K562 (cell line): ENCODE data around the gene SAFB. TPM values are rescaled to one million over a fixed set of nuclear protein-coding genes. Genes with fewer than 3 reads are reported as not detected.

Source experiments
- CREB5 ChIP-seq: fragments of 250-450 bp; sonication (Bioruptor Pico); IDR thresholded peaks from 2 replicates; pipeline ENCODE4 v1.5.0; 2020; ENCODE audit warnings: mild to moderate bottlenecking
- FOXA1 ChIP-seq: fragments of 450-650 bp; IDR thresholded peaks from 2 replicates; pipeline ENCODE4 v1.6.1; 2016; ENCODE audit warnings: mild to moderate bottlenecking, borderline replicate concordance
- FOXM1 ChIP-seq, 2 experiments: fragments of 450-650 bp in 1 of 2; sonication (generic) in 1 of 2; formaldehyde crosslinking in 1 of 2; IDR thresholded peaks; 2 replicates each; pipeline versions ENCODE4 v1.6.1 to v1.9.0; 2017 to 2022; ENCODE audit warnings: low read depth in 2 of 2, mild to moderate bottlenecking in 2 of 2, missing genetic modification reagents in 1 of 2, moderate library complexity in 1 of 2
- HMBOX1 ChIP-seq: sonication (generic); IDR thresholded peaks from 2 replicates; pipeline ENCODE4 v1.6.1; 2016
- HNRNPK ChIP-seq: fragments of 200-400 bp; formaldehyde crosslinking; IDR thresholded peaks from one replicate; pipeline ENCODE4 v1.6.1; 2018; ENCODE audit warnings: mild to moderate bottlenecking, low read depth, low read length; ENCODE audit not compliant: poor library complexity, severe bottlenecking
- KLF16 ChIP-seq: IDR thresholded peaks from 2 replicates; pipeline ENCODE4 v1.6.1; 2016; ENCODE audit warnings: antibody characterized with exemption
- NR2C2 ChIP-seq, 2 experiments: fragments of 200-800 bp in 1 of 2; sonication (Bioruptor generic) in 1 of 2; sonication (generic) in 1 of 2; formaldehyde crosslinking in 1 of 2; IDR thresholded peaks; 2 replicates each; pipeline versions ENCODE4 v1.6.1 to v1.8.0; 2016 to 2022; ENCODE audit warnings: mild to moderate bottlenecking in 1 of 2, missing compliant biosample characterization in 1 of 2, missing genetic modification characterization in 1 of 2, missing genetic modification reagents in 1 of 2
- PHF21A ChIP-seq: fragments of 450-650 bp; IDR thresholded peaks from 2 replicates; pipeline ENCODE4 v1.6.1; 2017; ENCODE audit warnings: low read depth, borderline replicate concordance
- PHTF2 ChIP-seq: fragments of 250-450 bp; sonication (Bioruptor Pico); IDR thresholded peaks from 2 replicates; pipeline ENCODE4 v1.5.0; 2021; ENCODE audit warnings: mild to moderate bottlenecking
- RBM17 ChIP-seq: fragments of 200-400 bp; formaldehyde crosslinking; IDR thresholded peaks from 2 replicates; pipeline ENCODE4 v1.6.1; 2017; ENCODE audit warnings: low read depth, mild to moderate bottlenecking, low read length, borderline replicate concordance
- SAFB2 ChIP-seq: fragments of 200-400 bp; formaldehyde crosslinking; IDR thresholded peaks from 2 replicates; pipeline ENCODE4 v1.6.1; 2018; ENCODE audit warnings: borderline replicate concordance, low read length, low read depth, moderate library complexity; ENCODE audit not compliant: severe bottlenecking
- STAT5A ChIP-seq: IDR thresholded peaks from 2 replicates; pipeline ENCODE4 v1.6.1; 2012; ENCODE audit warnings: low read length, inconsistent platforms, borderline replicate concordance
- TAL1 ChIP-seq: fragments of 450-650 bp; IDR thresholded peaks from 2 replicates; pipeline ENCODE4 v1.6.1; 2016; ENCODE audit warnings: mild to moderate bottlenecking
- TOE1 ChIP-seq, 2 experiments: fragments of 450-650 bp in 1 of 2; sonication (generic) in 1 of 2; formaldehyde crosslinking in 1 of 2; IDR thresholded peaks; 2 replicates each; pipeline versions ENCODE4 v1.7.1 to v1.8.0; 2016 to 2022; ENCODE audit warnings: borderline replicate concordance in 2 of 2, mild to moderate bottlenecking in 2 of 2, antibody characterized with exemption in 1 of 2, inconsistent platforms in 1 of 2, low read depth in 1 of 2, missing genetic modification reagents in 1 of 2, moderate library complexity in 1 of 2
- ZBTB33 ChIP-seq: sonication (generic); formaldehyde crosslinking; IDR thresholded peaks from 2 replicates; pipeline ENCODE4 v1.8.1; 2023; ENCODE audit warnings: mild to moderate bottlenecking, missing genetic modification reagents
- ZEB2 ChIP-seq: fragments of 450-650 bp; IDR thresholded peaks from 2 replicates; pipeline ENCODE4 v1.6.1; 2016
- ZFX ChIP-seq: sonication (generic); formaldehyde crosslinking; IDR thresholded peaks from 2 replicates; pipeline ENCODE4 v1.8.0; 2022; ENCODE audit warnings: mild to moderate bottlenecking, missing genetic modification reagents, moderate library complexity
- polyA plus RNA-seq, 8 experiments: library from polyadenylated mRNA; depleted of rRNA in 4 of 8; stranded (reverse) in 5 of 8; unstranded in 3 of 8; fragments of >200 nt; fragmentation: Nextera tagmentation in 2 of 8; fragmentation: Illumina TruSeq in 1 of 8; extraction: Ambion mirVana in 2 of 8; extraction: Trizol in 1 of 8; gene quantifications; 2 replicates each; pipeline versions ENCODE4 v1.2.1 to v1.2.3, GENCODE V29; 2011 to 2014; ENCODE audit warnings: inconsistent platforms in 1 of 8, missing spikeins in 1 of 8
- total RNA-seq, 7 experiments: library from RNA; depleted of rRNA in 6 of 7; stranded (reverse); fragments of >200 nt in 6 of 7; fragmentation: Illumina TruSeq in 2 of 7; extraction: Trizol in 2 of 7; gene quantifications; 2 replicates each; pipeline versions ENCODE4 v1.2.1 to v1.2.3, GENCODE V29; 2011 to 2021; ENCODE audit warnings: low replicate concordance in 1 of 7
- TF ChIP-seq, protein P1 (sequence below), 2 experiments: IDR thresholded peaks in 1 of 2; conservative IDR thresholded peaks in 1 of 2; 2 replicates each; pipeline ENCODE4 v1.6.1; 2016; ENCODE audit warnings: low read depth in 2 of 2, mild to moderate bottlenecking in 1 of 2, missing compliant biosample characterization in 1 of 2, missing genetic modification characterization in 1 of 2, moderate library complexity in 1 of 2

SAFB gene
- total and polyA plus RNA-seq, 9 of the 15 experiments (the other 6 are each of a cell fraction or from before 2014, with no cell fraction given) = 1.1 to 151 (median 83.1) TPM

DNA sequence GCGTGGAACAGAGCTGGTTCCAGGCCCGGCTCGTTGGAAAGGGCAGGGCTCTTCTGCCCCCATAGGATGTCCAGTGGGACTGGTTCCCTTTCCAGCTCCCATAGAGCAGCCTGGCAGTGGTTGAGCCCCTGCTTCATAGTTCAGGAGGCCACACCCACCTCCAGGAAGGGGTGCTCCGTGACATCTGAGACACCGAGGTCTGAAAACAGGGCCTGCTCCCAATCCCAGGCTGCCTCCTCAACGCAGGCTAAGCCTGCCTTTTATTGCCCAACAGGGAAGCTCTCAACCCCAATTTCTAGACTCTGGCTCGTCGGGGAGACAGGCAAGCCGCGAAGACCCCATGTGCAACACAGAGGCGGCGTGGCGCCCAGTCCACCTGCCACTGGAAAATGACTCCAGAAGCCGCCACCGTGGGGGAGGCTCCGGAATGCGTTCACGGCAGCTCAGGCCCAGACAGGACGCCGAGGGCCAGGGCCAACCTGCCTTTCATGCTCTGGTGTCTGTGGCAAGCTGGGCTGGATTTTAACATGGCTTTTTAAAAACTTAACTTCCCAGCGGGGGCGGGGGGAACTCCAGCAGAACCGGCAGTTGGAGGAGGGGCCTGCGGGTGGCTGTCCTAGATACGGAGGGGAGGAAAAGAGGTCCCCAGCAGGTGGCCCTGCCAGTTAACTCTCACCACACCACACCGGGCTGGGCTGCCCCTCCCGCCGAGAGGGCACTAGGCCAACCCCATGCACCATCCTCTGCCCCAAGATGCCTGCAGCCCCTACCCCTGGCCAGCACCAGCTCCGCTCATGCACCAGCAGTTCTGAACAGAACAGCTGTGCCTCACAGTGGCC, 37.2 kb upstream of the SAFB start (continued):
- 0 out of 2 replicates have a peak, but pooled peaks have one; percentile 32 for TF ChIP-seq STAT5A
- TF ChIP-seq TOE1 (IDR thresholded peaks at IDR 0.05; ENCODE audit: borderline replicate concordance) = peak; percentile 44; the same call in 1 of the 2 replicates
- no peak for TF ChIP-seq TOE1 (CRISPR knock-in tag; IDR thresholded peaks at IDR 0.05; ENCODE audit: borderline replicate concordance, low read depth)
- no peak for TF ChIP-seq PHTF2
- 0 out of 2 replicates have a peak, but pooled peaks have one; percentile 16 for TF ChIP-seq FOXM1 (IDR thresholded peaks at IDR 0.05; ENCODE audit: low read depth)
- no peak for TF ChIP-seq FOXM1 (CRISPR knock-in tag; IDR thresholded peaks at IDR 0.05; ENCODE audit: low read depth)
- peak; percentile 39; the same call in 1 of the 2 replicates for TF ChIP-seq TAL1
- peak; percentile 36; the same call in 1 of the 2 replicates for TF ChIP-seq KLF16
- TF ChIP-seq SAFB2 = no peak
- TF ChIP-seq, protein P1, sequence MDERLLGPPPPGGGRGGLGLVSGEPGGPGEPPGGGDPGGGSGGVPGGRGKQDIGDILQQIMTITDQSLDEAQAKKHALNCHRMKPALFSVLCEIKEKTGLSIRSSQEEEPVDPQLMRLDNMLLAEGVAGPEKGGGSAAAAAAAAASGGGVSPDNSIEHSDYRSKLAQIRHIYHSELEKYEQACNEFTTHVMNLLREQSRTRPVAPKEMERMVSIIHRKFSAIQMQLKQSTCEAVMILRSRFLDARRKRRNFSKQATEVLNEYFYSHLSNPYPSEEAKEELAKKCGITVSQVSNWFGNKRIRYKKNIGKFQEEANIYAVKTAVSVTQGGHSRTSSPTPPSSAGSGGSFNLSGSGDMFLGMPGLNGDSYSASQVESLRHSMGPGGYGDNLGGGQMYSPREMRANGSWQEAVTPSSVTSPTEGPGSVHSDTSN (CRISPR knock-in tag; IDR thresholded peaks at IDR 0.05; ENCODE audit: low read depth) = no peak
- TF ChIP-seq, protein P1 (tag; conservative IDR thresholded peaks at IDR 0.05; ENCODE audit: low read depth) = no peak
- TF ChIP-seq ZEB2 = no peak
- TF ChIP-seq NR2C2 (CRISPR knock-in tag; IDR thresholded peaks at IDR 0.05) = no peak
- TF ChIP-seq NR2C2 (tag; IDR thresholded peaks at IDR 0.05) = no peak
- peak; percentile 97 for TF ChIP-seq ZBTB33 (CRISPR knock-in tag)
- TF ChIP-seq HMBOX1 = no peak
- TF ChIP-seq RBM17 = no peak
- TF ChIP-seq CREB5 (CRISPR knock-in tag) = no peak
- no peak for TF ChIP-seq HNRNPK
- no peak for TF ChIP-seq PHF21A
- TF ChIP-seq FOXA1 = no peak
- no peak for TF ChIP-seq ZFX (CRISPR knock-in tag)
